ENCODE measurements around the gene ANO1. TPM values are rescaled to one million over a fixed set of nuclear protein-coding genes. Genes with fewer than 3 reads are reported as not detected.

Gene ANO1
- total RNA-seq, 6 experiments from 2014 or later = not detected

GRCh38 chr11:70168405-70168754, 90.3 kb downstream of the ANO1 start:
- no peaks in the 10 kb centered on the region for H3K36me3 Mint-ChIP-seq (ENCODE audit: low read depth)
- H3K4me1 Mint-ChIP-seq (ENCODE audit: low read depth) = no peaks in the 10 kb centered on the region
- H3K9me3 Mint-ChIP-seq = no peaks in the 10 kb centered on the region
- no peak overlapping the region for H3K27ac Mint-ChIP-seq
- H3K4me3 Mint-ChIP-seq = no peak overlapping the region
- H3K27me3 Mint-ChIP-seq (ENCODE audit: insufficient read depth) = peaks cover 61% of the 10 kb centered on the region
- no peak for DNase-seq
- no peak for TF ChIP-seq CTCF (IDR thresholded peaks at IDR 0.05)

DNA sequence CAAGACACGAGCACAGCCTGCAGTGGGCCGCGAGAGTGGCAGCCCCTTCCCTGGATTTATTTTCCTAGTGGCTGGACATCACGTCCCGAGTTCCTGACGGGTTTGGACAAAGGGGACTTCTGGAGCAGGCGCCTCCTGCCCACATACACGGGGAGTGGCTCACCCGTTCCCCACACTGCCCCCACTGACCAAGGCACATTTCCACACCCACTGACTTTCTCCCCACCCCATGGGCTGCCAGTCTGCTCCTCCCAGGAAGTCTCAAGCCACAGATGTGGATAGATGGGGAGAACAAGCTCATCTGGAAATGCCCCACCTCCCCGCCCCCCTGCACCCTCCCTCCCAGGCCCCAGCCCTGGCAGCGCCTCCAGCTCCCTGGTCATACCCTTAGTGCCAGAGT, 91.0 kb downstream of the ANO1 start:
- DNase-seq = no peak
- TF ChIP-seq CTCF (IDR thresholded peaks at IDR 0.05) = no peak
- Mint-ChIP-seq H3K9me3 (no peaks in the 10 kb centered on the region), H3K4me3 (no peak overlapping the region), H3K27ac (no peak overlapping the region), H3K27me3 (ENCODE audit: insufficient read depth) (peaks cover 63% of the 10 kb centered on the region), H3K4me1 (ENCODE audit: low read depth) (no peaks in the 10 kb centered on the region), H3K36me3 (ENCODE audit: low read depth) (no peaks in the 10 kb centered on the region)

DNA sequence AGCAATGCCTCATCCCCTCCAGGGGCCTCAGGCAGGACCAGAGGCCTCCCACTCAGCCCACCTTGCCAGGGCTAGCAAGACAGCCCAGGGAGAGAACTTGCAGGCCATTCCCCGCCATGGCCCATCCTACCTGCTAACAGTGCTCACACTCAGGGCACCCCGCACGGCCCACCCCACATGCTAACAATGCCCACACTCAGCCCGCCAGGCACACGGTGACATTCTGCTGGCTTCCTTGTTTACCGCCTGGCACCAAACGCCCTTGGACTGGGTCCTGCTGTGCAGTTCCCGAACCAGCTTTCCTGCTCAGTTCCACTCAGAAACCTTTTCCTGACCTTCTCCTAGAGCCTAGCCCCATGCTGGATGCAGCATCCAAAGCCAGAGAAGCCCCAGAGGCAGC, 91.5 kb downstream of the ANO1 start:
- no peak for TF ChIP-seq CTCF (IDR thresholded peaks at IDR 0.05)
- no peaks in the 10 kb centered on the region for H3K4me1 Mint-ChIP-seq (ENCODE audit: low read depth)
- H3K27ac Mint-ChIP-seq = no peak overlapping the region
- no peak for DNase-seq
- H3K36me3 Mint-ChIP-seq (ENCODE audit: low read depth) = no peaks in the 10 kb centered on the region
- H3K4me3 Mint-ChIP-seq = no peak overlapping the region
- H3K9me3 Mint-ChIP-seq = no peaks in the 10 kb centered on the region
- H3K27me3 Mint-ChIP-seq (ENCODE audit: insufficient read depth) = peaks cover 59% of the 10 kb centered on the region

- H3K27me3 Mint-ChIP-seq (ENCODE audit: insufficient read depth) = peaks cover 50% of the 10 kb centered on the region
- no peak for DNase-seq
- H3K4me3 Mint-ChIP-seq = no peak overlapping the region
- no peaks in the 10 kb centered on the region for H3K4me1 Mint-ChIP-seq (ENCODE audit: low read depth)
- no peak for TF ChIP-seq CTCF (IDR thresholded peaks at IDR 0.05)
- H3K27ac Mint-ChIP-seq = no peak overlapping the region
- no peaks in the 10 kb centered on the region for H3K9me3 Mint-ChIP-seq
- H3K36me3 Mint-ChIP-seq (ENCODE audit: low read depth) = no peaks in the 10 kb centered on the region
These were observed 92.6 kb downstream of the ANO1 start for GRCh38 chr11:70170596-70171210.

GRCh38 chr11:70173018-70173417, 94.9 kb downstream of the ANO1 start:
- H3K4me3 Mint-ChIP-seq = no peak overlapping the region
- no peak overlapping the region for H3K27ac Mint-ChIP-seq
- H3K27me3 Mint-ChIP-seq (ENCODE audit: insufficient read depth) = peaks cover 33% of the 10 kb centered on the region
- H3K9me3 Mint-ChIP-seq = no peaks in the 10 kb centered on the region
- no peak for TF ChIP-seq CTCF (IDR thresholded peaks at IDR 0.05)
- H3K4me1 Mint-ChIP-seq (ENCODE audit: low read depth) = no peaks in the 10 kb centered on the region
- H3K36me3 Mint-ChIP-seq (ENCODE audit: low read depth) = no peaks in the 10 kb centered on the region
- DNase-seq = no peak

Measured in HFFc6 (cell line).